ENCODE measurements around the gene SLC1A3. TPM values are rescaled to one million over a fixed set of nuclear protein-coding genes. Genes with fewer than 3 reads are reported as not detected.

The SLC1A3 gene
- total and polyA plus RNA-seq, 2 of the 4 experiments (the other 2 are of a cell fraction) = 0.27 to 1.3 TPM

GRCh38 chr5:36631620-36632362 is 25.4 kb downstream of the SLC1A3 start:
- BruUV-seq (replicated peaks) = no TSS peak

More at GRCh38 chr5:36631620-36632362, 25.4 kb downstream of the SLC1A3 start:
- WGBS, 2 experiments (ENCODE audit: extremely low coverage in 2 of 2, insufficient read length in 1 of 2) = 43% methylated on average over 2 of the region's 5 CpGs; no CpG with 5 or more reads in 1 of the 2 experiments
- Histone ChIP-seq H3K27me3 (ENCODE audit: control insufficient read depth, insufficient read depth, low read length) (peaks cover 3% of the 10 kb centered on the region), H3K9ac (ENCODE audit: low read depth, low read length) (no peak overlapping the region), H3K9me3 (ENCODE audit: control insufficient read depth, insufficient read depth, low read length) (no peaks in the 10 kb centered on the region), H3K23ac (ENCODE audit: low read depth, low read length) (no peak overlapping the region), H2BK20ac (ENCODE audit: low read depth, low read length) (no peak overlapping the region), H2AK9ac (replicated peaks; ENCODE audit: low read depth, low read length, poor library complexity) (no peak overlapping the region), H4K8ac (ENCODE audit: low read depth in 2 of 2, low read length in 2 of 2) (no peak overlapping the region), H3K9me1 (ENCODE audit: insufficient read depth, low read length) (no peaks in the 10 kb centered on the region), H3K4me3 (ENCODE audit: insufficient read depth, low read depth, low read length) (no peak overlapping the region), H2AFZ (replicated peaks; ENCODE audit: low read length, poor library complexity) (no peak overlapping the region), H2AK5ac (ENCODE audit: low read depth, low read length) (no peak overlapping the region), H3K56ac (ENCODE audit: extremely low read depth, insufficient read depth, low read length) (no peak overlapping the region), H3K36me3 (ENCODE audit: control insufficient read depth, insufficient read depth, low read length) (no peaks in the 10 kb centered on the region), H2BK120ac (ENCODE audit: low read depth, low read length) (no peak overlapping the region), H3K79me1 (ENCODE audit: low read depth in 1 of 2, low read length in 2 of 2) (no peaks in the 10 kb centered on the region), H4K91ac (ENCODE audit: insufficient read depth, low read depth, low read length) (no peak overlapping the region), H3K4me2 (ENCODE audit: low read depth, low read length) (no peak overlapping the region), H2BK15ac (ENCODE audit: low read depth, low read length) (no peak overlapping the region), H3K14ac (replicated peaks; ENCODE audit: low read depth, low read length) (no peak overlapping the region), H4K5ac (ENCODE audit: low read depth, low read length) (no peak overlapping the region), H3K18ac (ENCODE audit: low read depth, low read length) (no peak overlapping the region), H3K4me1 (ENCODE audit: control insufficient read depth, insufficient read depth, low read length) (no peaks in the 10 kb centered on the region), H2BK5ac (ENCODE audit: low read depth, low read length, poor library complexity, severe bottlenecking) (no peak overlapping the region), H3K4ac (ENCODE audit: low read depth, low read length) (no peak overlapping the region), H4K20me1 (ENCODE audit: insufficient read depth, low read length) (peaks cover 2% of the 10 kb centered on the region; the same call in 1 of the 2 replicates), H3K27ac (ENCODE audit: insufficient read depth, low read length) (no peak overlapping the region)
- DNase-seq (no peak), ATAC-seq (ENCODE audit: low read depth) (no peak)
- in situ Hi-C loops (cut with MboI; ENCODE audit: low sequenced_read_pairs) (no loop called here), dilution Hi-C loops (cut with HindIII; ENCODE audit: low sequenced_read_pairs, unreplicated experiment) (no loop called here), intact Hi-C loops (cut with micrococcal nuclease) (no loop called here)
- CTCF ChIA-PET = interaction anchor here (1.2 kb wide), 1 partner anchor 46 kb away, joined by 3 read pairs; no protein-coding TSS in a partner anchor
- TF ChIP-seq SMC3 (IDR thresholded peaks at IDR 0.05; ENCODE audit: low read depth, low read length) (no peak), RAD21 (IDR thresholded peaks at IDR 0.05; ENCODE audit: low read length) (no peak), MXI1 (IDR thresholded peaks at IDR 0.05; ENCODE audit: borderline replicate concordance, low read depth, low read length) (no peak), CHD1 (IDR thresholded peaks at IDR 0.05; ENCODE audit: low read depth, low read length) (no peak), RFX5 (IDR thresholded peaks at IDR 0.05; ENCODE audit: low read depth, low read length) (no peak), FOS (IDR thresholded peaks at IDR 0.05; ENCODE audit: low read depth, low read length) (no peak), ELK1 (IDR thresholded peaks at IDR 0.05; ENCODE audit: borderline replicate concordance, low read depth, low read length) (no peak), BHLHE40 (IDR thresholded peaks at IDR 0.05; ENCODE audit: low read depth, low read length) (no peak), NFE2L2 (IDR thresholded peaks at IDR 0.05; ENCODE audit: low read depth, low read length) (no peak)
- POLR2A ChIA-PET (ENCODE audit: unreplicated experiment) = no interaction called here
